Measurements from ENCODE around the gene LDB3.
A peak's percentile ranks its signal among the peaks of the same experiment; 100 is the strongest.
"Not testable (repeated sequence)": the region's sequence is repeated elsewhere in the genome, so short reads cannot be mapped to it uniquely, and the experiment has no call there.

LDB3 gene

GRCh38 chr10:86644794-86645445, 23.4 kb upstream of the LDB3 start:
- H3K9ac ChIP-seq (ENCODE audit: low read depth, low read length) = no peak overlapping the region
- no peaks in the 10 kb centered on the region for H3K27me3 ChIP-seq (ENCODE audit: control insufficient read depth, insufficient read depth, low read length)
- no peaks in the 10 kb centered on the region for H3K9me3 ChIP-seq (replicated peaks; ENCODE audit: low read length)
- H3K4me1 ChIP-seq (ENCODE audit: control insufficient read depth, insufficient read depth, low read length) = peaks cover 31% of the 10 kb centered on the region
- H3K4me2 ChIP-seq (ENCODE audit: low read length) = no peak overlapping the region
- no peaks in the 10 kb centered on the region for H3K36me3 ChIP-seq (ENCODE audit: insufficient read depth, low read length)
- H3K4me3 ChIP-seq (ENCODE audit: low read length) = no peak overlapping the region

DNA sequence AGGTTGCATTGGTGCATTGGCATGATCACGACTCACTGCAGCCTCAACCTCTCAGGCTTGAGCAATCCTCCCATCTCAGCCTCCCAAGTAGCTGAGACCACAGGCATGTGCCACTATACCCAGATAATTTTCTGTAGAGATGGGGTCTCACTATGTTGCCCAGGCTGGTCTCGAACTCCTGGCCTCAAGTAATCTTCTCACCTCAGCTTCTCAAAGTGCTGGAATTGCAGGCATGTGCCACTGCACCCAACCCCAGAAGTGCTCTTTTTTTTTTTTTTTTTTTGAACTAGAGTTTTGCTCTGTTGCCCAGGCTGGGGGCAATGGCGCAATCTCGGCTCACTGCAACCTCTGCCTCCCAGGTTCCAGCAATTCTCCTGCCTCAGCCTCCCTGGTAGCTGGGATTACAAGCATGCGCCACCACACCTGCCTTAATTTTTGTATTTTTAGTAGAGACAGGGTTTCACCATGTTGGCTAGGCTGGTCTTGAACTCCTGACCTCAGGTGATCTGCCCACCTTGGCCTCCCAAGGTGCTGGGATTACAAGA, 22.6 kb upstream of the LDB3 start:
- not testable (repeated sequence) for H3K9me3 ChIP-seq (replicated peaks; ENCODE audit: low read length); H3K4me2 ChIP-seq (ENCODE audit: low read length); H3K9ac ChIP-seq (ENCODE audit: low read depth, low read length); H3K36me3 ChIP-seq (ENCODE audit: insufficient read depth, low read length); H3K27me3 ChIP-seq (ENCODE audit: control insufficient read depth, insufficient read depth, low read length); H3K4me3 ChIP-seq (ENCODE audit: low read length)
- H3K4me1 ChIP-seq (ENCODE audit: control insufficient read depth, insufficient read depth, low read length) = peaks cover 31% of the 10 kb centered on the region

DNA sequence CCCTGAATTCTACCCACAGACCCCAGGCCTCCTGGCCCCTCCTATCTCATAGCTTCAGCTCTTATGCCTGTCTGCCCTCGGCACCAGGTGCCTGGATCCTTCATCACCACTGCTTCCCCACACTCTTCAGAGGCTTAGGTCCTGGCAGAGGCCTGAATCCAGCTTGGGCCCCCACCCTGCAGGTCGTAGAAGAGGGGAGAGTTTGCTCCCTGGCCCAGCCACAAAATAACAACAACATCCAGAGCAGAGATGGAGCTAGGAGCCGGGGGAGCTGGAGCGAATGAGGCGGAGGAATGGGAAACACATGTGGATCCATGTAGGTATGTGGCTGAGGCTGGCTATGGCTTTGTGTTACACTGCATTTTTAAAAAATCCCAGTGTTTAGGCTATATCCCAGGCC, 21.8 kb upstream of the LDB3 start:
- Histone ChIP-seq H3K27me3 (ENCODE audit: control insufficient read depth, insufficient read depth, low read length) (no peaks in the 10 kb centered on the region), H3K4me2 (ENCODE audit: low read length) (no peak overlapping the region), H3K9me3 (replicated peaks; ENCODE audit: low read length) (no peaks in the 10 kb centered on the region), H3K36me3 (ENCODE audit: insufficient read depth, low read length) (no peaks in the 10 kb centered on the region), H3K9ac (ENCODE audit: low read depth, low read length) (no peak overlapping the region), H3K4me1 (ENCODE audit: control insufficient read depth, insufficient read depth, low read length) (peaks cover 31% of the 10 kb centered on the region), H3K4me3 (ENCODE audit: low read length) (no peak overlapping the region)

- no peak overlapping the region for H3K9ac ChIP-seq (ENCODE audit: low read depth, low read length)
- H3K27me3 ChIP-seq (ENCODE audit: control insufficient read depth, insufficient read depth, low read length) = no peaks in the 10 kb centered on the region
- H3K4me2 ChIP-seq (ENCODE audit: low read length) = no peak overlapping the region
- no peaks in the 10 kb centered on the region for H3K9me3 ChIP-seq (replicated peaks; ENCODE audit: low read length)
- H3K4me3 ChIP-seq (ENCODE audit: low read length) = no peak overlapping the region
- peaks cover 31% of the 10 kb centered on the region for H3K4me1 ChIP-seq (ENCODE audit: control insufficient read depth, insufficient read depth, low read length)
- H3K36me3 ChIP-seq (ENCODE audit: insufficient read depth, low read length) = no peaks in the 10 kb centered on the region
These were observed 21.4 kb upstream of the LDB3 start for GRCh38 chr10:86646933-86647332.

GRCh38 chr10:86647773-86648703, 20.3 kb upstream of the LDB3 start:
- no peaks in the 10 kb centered on the region for H3K27me3 ChIP-seq (ENCODE audit: control insufficient read depth, insufficient read depth, low read length)
- H3K4me2 ChIP-seq (ENCODE audit: low read length) = no peak overlapping the region
- H3K9me3 ChIP-seq (replicated peaks; ENCODE audit: low read length) = no peaks in the 10 kb centered on the region
- H3K4me3 ChIP-seq (ENCODE audit: low read length) = no peak overlapping the region
- no peak overlapping the region for H3K9ac ChIP-seq (ENCODE audit: low read depth, low read length)
- H3K36me3 ChIP-seq (ENCODE audit: insufficient read depth, low read length) = no peaks in the 10 kb centered on the region
- peaks cover 29% of the 10 kb centered on the region for H3K4me1 ChIP-seq (ENCODE audit: control insufficient read depth, insufficient read depth, low read length)

DNA sequence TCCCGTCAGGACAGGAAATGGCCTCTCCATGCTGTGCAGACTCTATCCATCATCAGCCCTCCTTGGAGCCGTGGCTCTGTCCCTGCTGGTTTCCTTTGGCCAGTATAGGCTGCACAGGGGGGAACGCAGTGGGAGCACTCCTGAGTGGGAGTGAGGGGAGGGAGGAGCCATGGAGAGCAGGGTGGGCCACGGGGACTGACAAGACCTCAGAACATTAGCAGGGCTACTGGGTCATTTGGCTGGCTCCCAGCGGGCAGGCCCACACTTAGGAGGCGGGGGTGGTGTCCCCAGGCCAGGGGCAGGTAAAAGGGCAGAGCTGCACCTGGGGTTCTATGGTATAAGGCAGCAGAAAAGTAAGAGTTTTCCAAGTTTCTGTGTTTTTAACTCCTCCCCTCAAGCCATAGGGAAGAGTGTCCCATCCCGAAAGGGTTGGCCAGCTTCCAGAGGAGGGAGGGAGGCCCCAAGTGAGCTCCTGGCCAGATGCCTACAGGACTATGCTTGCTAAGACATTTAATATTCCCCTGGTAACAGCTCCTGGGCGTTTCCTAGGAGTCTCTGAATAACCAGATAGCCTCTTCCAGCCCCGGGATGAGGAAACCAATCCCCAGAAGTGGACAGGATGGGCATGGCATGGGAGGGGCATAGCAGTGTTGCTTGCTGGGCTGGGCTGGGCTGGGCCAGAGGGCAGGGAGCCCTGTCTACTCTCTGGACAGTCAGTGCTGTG, 19.4 kb upstream of the LDB3 start:
- Histone ChIP-seq H3K36me3 (ENCODE audit: insufficient read depth, low read length) (no peaks in the 10 kb centered on the region), H3K4me1 (ENCODE audit: control insufficient read depth, insufficient read depth, low read length) (peaks cover 29% of the 10 kb centered on the region), H3K4me2 (ENCODE audit: low read length) (peak overlapping the region; percentile 31), H3K9ac (ENCODE audit: low read depth, low read length) (no peak overlapping the region), H3K9me3 (replicated peaks; ENCODE audit: low read length) (no peaks in the 10 kb centered on the region), H3K27me3 (ENCODE audit: control insufficient read depth, insufficient read depth, low read length) (no peaks in the 10 kb centered on the region), H3K4me3 (ENCODE audit: low read length) (no peak overlapping the region)

GRCh38 chr10:86649471-86650150, 18.7 kb upstream of the LDB3 start:
- Histone ChIP-seq H3K4me2 (ENCODE audit: low read length) (peak overlapping the region; percentile 31), H3K4me3 (ENCODE audit: low read length) (no peak overlapping the region), H3K27me3 (ENCODE audit: control insufficient read depth, insufficient read depth, low read length) (no peaks in the 10 kb centered on the region), H3K4me1 (ENCODE audit: control insufficient read depth, insufficient read depth, low read length) (peaks cover 24% of the 10 kb centered on the region), H3K9me3 (replicated peaks; ENCODE audit: low read length) (no peaks in the 10 kb centered on the region), H3K36me3 (ENCODE audit: insufficient read depth, low read length) (no peaks in the 10 kb centered on the region), H3K9ac (ENCODE audit: low read depth, low read length) (no peak overlapping the region)

GRCh38 chr10:86650151-86650550, 18.2 kb upstream of the LDB3 start:
- Histone ChIP-seq H3K9ac (ENCODE audit: low read depth, low read length) (no peak overlapping the region), H3K4me1 (ENCODE audit: control insufficient read depth, insufficient read depth, low read length) (peaks cover 21% of the 10 kb centered on the region), H3K27me3 (ENCODE audit: control insufficient read depth, insufficient read depth, low read length) (no peaks in the 10 kb centered on the region)

GRCh38 chr10:86651021-86651471, 17.3 kb upstream of the LDB3 start:
- H3K4me3 ChIP-seq (ENCODE audit: low read length) = no peak overlapping the region
- peaks cover 21% of the 10 kb centered on the region for H3K4me1 ChIP-seq (ENCODE audit: control insufficient read depth, insufficient read depth, low read length)
- H3K4me2 ChIP-seq (ENCODE audit: low read length) = no peak overlapping the region
- H3K9ac ChIP-seq (ENCODE audit: low read depth, low read length) = no peak overlapping the region
- no peaks in the 10 kb centered on the region for H3K9me3 ChIP-seq (replicated peaks; ENCODE audit: low read length)
- no peaks in the 10 kb centered on the region for H3K27me3 ChIP-seq (ENCODE audit: control insufficient read depth, insufficient read depth, low read length)
- H3K36me3 ChIP-seq (ENCODE audit: insufficient read depth, low read length) = no peaks in the 10 kb centered on the region

More at GRCh38 chr10:86650151-86650550, 18.2 kb upstream of the LDB3 start:
- no peak overlapping the region for H3K4me2 ChIP-seq (ENCODE audit: low read length)
- no peaks in the 10 kb centered on the region for H3K9me3 ChIP-seq (replicated peaks; ENCODE audit: low read length)
- no peaks in the 10 kb centered on the region for H3K36me3 ChIP-seq (ENCODE audit: insufficient read depth, low read length)
- H3K4me3 ChIP-seq (ENCODE audit: low read length) = no peak overlapping the region

DNA sequence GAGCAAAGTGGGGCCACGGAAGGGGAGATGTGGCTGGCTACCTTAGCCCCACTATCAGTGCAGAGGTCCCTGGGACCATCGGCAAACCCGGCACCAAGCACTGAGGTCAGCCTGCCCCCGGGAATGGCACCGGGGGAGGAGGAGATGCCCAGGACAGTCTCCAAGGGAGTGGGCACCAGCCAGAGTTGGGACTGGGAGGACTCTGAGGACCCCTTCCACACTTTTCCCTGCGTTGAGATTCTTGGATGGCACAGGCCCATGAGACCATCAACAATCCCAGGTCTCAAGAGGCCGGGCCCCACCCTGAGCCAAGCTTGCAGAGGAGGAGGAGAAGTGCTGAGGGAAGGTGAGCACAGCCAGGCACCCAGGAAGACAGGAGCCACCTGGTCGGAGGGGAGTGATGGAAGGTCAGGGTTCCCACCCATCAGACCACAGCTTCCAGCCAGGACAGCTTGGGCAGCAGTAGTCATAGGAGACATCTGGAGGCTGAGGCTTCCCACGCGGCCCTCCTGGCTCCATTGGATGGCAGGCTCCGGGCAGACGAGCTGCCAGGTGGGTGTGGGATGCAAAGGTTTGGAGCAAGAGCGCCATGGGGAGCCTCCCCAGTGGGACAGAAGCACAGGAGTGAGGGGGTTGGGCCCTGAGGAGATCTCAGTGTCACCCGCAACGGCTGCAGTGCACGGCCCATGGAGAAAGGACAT, 16.5 kb upstream of the LDB3 start:
- H3K4me1 ChIP-seq (ENCODE audit: control insufficient read depth, insufficient read depth, low read length) = peaks cover 21% of the 10 kb centered on the region
- H3K27me3 ChIP-seq (ENCODE audit: control insufficient read depth, insufficient read depth, low read length) = no peaks in the 10 kb centered on the region
- no peak overlapping the region for H3K4me2 ChIP-seq (ENCODE audit: low read length)
- no peaks in the 10 kb centered on the region for H3K36me3 ChIP-seq (ENCODE audit: insufficient read depth, low read length)
- no peaks in the 10 kb centered on the region for H3K9me3 ChIP-seq (replicated peaks; ENCODE audit: low read length)
- no peak overlapping the region for H3K4me3 ChIP-seq (ENCODE audit: low read length)
- no peak overlapping the region for H3K9ac ChIP-seq (ENCODE audit: low read depth, low read length)
